ENCODE results near the gene CEP95. TPM values are rescaled to one million over a fixed set of nuclear protein-coding genes. Genes with fewer than 3 reads are reported as not detected.

Gene CEP95
- polyA plus RNA-seq, 3 donors = 4.6 to 42.1 (median 5.0) TPM

- Histone ChIP-seq H3K27me3 (ENCODE audit: control insufficient read depth in 2 of 2, insufficient read depth in 2 of 2, low read length in 2 of 2) (no peaks in the 10 kb centered on the region), H3K4me3 (replicated peaks in 1 of 3; ENCODE audit: low read depth in 2 of 3, low read length in 3 of 3) (no peak overlapping the region), H3K9me3 (replicated peaks in 1 of 2; ENCODE audit: control insufficient read depth in 1 of 2, insufficient read depth in 1 of 2, low read length in 2 of 2) (no peaks in the 10 kb centered on the region), H3K79me2 (ENCODE audit: insufficient read depth, low read length) (no peaks in the 10 kb centered on the region), H3K9ac (ENCODE audit: insufficient read depth, low read length, poor library complexity, severe bottlenecking) (no peak overlapping the region), H3K4me1 (ENCODE audit: control insufficient read depth in 1 of 2, insufficient read depth in 2 of 2, low read length in 2 of 2) (no peaks in the 10 kb centered on the region), H4K20me1 (ENCODE audit: insufficient read depth, low read length) (no peaks in the 10 kb centered on the region), H3K36me3 (replicated peaks in 1 of 2; ENCODE audit: control insufficient read depth in 1 of 2, insufficient read depth in 2 of 2, low read length in 2 of 2) (peaks cover 53 to 83% of the 10 kb centered on the region in 2 donors), H3K4me2 (replicated peaks; ENCODE audit: extremely low read depth, low read length, poor library complexity, severe bottlenecking) (no peak overlapping the region), H2AFZ (ENCODE audit: insufficient read depth, low read depth, low read length, poor library complexity, severe bottlenecking) (no peak overlapping the region), H3K27ac (ENCODE audit: low read depth in 1 of 2, low read length in 2 of 2) (no peak overlapping the region)
- Mint-ChIP-seq H3K9me3 (no peaks in the 10 kb centered on the region), H3K27me3 (ENCODE audit: low read depth in 3 of 3) (no peaks in the 10 kb centered on the region), H3K36me3 (peaks cover 43 to 64% of the 10 kb centered on the region in 2 donors), H3K27ac (no peak overlapping the region), H3K4me3 (no peak overlapping the region), H3K4me1 (peaks cover 3% of the 10 kb centered on the region)
- no CpG with 5 or more reads among the region's 6 CpGs for WGBS (ENCODE audit: insufficient coverage)
- DNase-seq = no peak
- intact Hi-C loops (cut with micrococcal nuclease) = no loop called here
- TF ChIP-seq, protein P1, sequence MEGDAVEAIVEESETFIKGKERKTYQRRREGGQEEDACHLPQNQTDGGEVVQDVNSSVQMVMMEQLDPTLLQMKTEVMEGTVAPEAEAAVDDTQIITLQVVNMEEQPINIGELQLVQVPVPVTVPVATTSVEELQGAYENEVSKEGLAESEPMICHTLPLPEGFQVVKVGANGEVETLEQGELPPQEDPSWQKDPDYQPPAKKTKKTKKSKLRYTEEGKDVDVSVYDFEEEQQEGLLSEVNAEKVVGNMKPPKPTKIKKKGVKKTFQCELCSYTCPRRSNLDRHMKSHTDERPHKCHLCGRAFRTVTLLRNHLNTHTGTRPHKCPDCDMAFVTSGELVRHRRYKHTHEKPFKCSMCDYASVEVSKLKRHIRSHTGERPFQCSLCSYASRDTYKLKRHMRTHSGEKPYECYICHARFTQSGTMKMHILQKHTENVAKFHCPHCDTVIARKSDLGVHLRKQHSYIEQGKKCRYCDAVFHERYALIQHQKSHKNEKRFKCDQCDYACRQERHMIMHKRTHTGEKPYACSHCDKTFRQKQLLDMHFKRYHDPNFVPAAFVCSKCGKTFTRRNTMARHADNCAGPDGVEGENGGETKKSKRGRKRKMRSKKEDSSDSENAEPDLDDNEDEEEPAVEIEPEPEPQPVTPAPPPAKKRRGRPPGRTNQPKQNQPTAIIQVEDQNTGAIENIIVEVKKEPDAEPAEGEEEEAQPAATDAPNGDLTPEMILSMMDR (IDR thresholded peaks at IDR 0.05) = no peak
These were observed 65.0 kb downstream of the CEP95 start for GRCh38 chr17:64571746-64572145.

- Mint-ChIP-seq H3K36me3 (peaks cover 41 to 66% of the 10 kb centered on the region in 2 donors), H3K4me1 (peaks cover 3% of the 10 kb centered on the region), H3K4me3 (no peak overlapping the region), H3K27ac (peak overlapping the region in 2 of 7 donors; percentile 12 to 13), H3K27me3 (ENCODE audit: low read depth in 3 of 3) (no peaks in the 10 kb centered on the region), H3K9me3 (no peaks in the 10 kb centered on the region)
- TF ChIP-seq, protein P1 (IDR thresholded peaks at IDR 0.05) = no peak
- Histone ChIP-seq H3K9ac (ENCODE audit: insufficient read depth, low read length, poor library complexity, severe bottlenecking) (no peak overlapping the region), H2AFZ (ENCODE audit: insufficient read depth, low read depth, low read length, poor library complexity, severe bottlenecking) (no peak overlapping the region), H3K27ac (ENCODE audit: low read depth in 1 of 2, low read length in 2 of 2) (no peak overlapping the region), H3K79me2 (ENCODE audit: insufficient read depth, low read length) (no peaks in the 10 kb centered on the region), H3K9me3 (replicated peaks in 1 of 2; ENCODE audit: control insufficient read depth in 1 of 2, insufficient read depth in 1 of 2, low read length in 2 of 2) (no peaks in the 10 kb centered on the region), H3K27me3 (ENCODE audit: control insufficient read depth in 2 of 2, insufficient read depth in 2 of 2, low read length in 2 of 2) (no peaks in the 10 kb centered on the region), H3K4me1 (ENCODE audit: control insufficient read depth in 1 of 2, insufficient read depth in 2 of 2, low read length in 2 of 2) (no peaks in the 10 kb centered on the region), H3K36me3 (replicated peaks in 1 of 2; ENCODE audit: control insufficient read depth in 1 of 2, insufficient read depth in 2 of 2, low read length in 2 of 2) (peaks cover 54 to 82% of the 10 kb centered on the region in 2 donors), H4K20me1 (ENCODE audit: insufficient read depth, low read length) (no peaks in the 10 kb centered on the region), H3K4me3 (replicated peaks in 1 of 3; ENCODE audit: low read depth in 2 of 3, low read length in 3 of 3) (no peak overlapping the region), H3K4me2 (replicated peaks; ENCODE audit: extremely low read depth, low read length, poor library complexity, severe bottlenecking) (no peak overlapping the region)
- intact Hi-C loops (cut with micrococcal nuclease) = no loop called here
- WGBS (ENCODE audit: insufficient coverage) = 20% methylated on average over 1 of the region's 3 CpGs
- no peak for DNase-seq
These were observed 65.9 kb downstream of the CEP95 start for GRCh38 chr17:64572682-64573154.

All from CD14-positive monocyte (primary cell).